Endothelial cell (in vitro differentiated cells): ENCODE results near the gene CERS4. TPM values are rescaled to one million over a fixed set of nuclear protein-coding genes. Genes with fewer than 3 reads are reported as not detected.

ENCODE experiments used
- DNase-seq: peaks from one replicate; pipeline ENCODE4 v3.0.0; 2021; ENCODE audit warnings: low spot score
- H3K27ac Mint-ChIP-seq: one replicate; pipeline ENCODE4 v1.8.0; 2021; ENCODE audit warnings: mixed read lengths, inconsistent platforms; ENCODE audit not compliant: unreplicated experiment
- H3K27me3 Mint-ChIP-seq: one replicate; pipeline ENCODE4 v1.8.0; 2021; ENCODE audit warnings: mild to moderate bottlenecking, moderate library complexity, mixed read lengths, inconsistent platforms; ENCODE audit not compliant: unreplicated experiment
- H3K36me3 Mint-ChIP-seq: one replicate; pipeline ENCODE4 v1.8.0; 2021; ENCODE audit warnings: mild to moderate bottlenecking, low read depth, mixed read lengths, inconsistent platforms; ENCODE audit not compliant: unreplicated experiment
- H3K4me1 Mint-ChIP-seq: one replicate; pipeline ENCODE4 v1.8.0; 2021; ENCODE audit warnings: mild to moderate bottlenecking, mixed read lengths, inconsistent platforms; ENCODE audit not compliant: unreplicated experiment
- H3K4me3 Mint-ChIP-seq: one replicate; pipeline ENCODE4 v1.8.0; 2021; ENCODE audit warnings: mild to moderate bottlenecking, mixed read lengths, inconsistent platforms; ENCODE audit not compliant: unreplicated experiment
- H3K9me3 Mint-ChIP-seq: one replicate; pipeline ENCODE4 v1.8.0; 2021; ENCODE audit warnings: mixed read lengths, inconsistent platforms; ENCODE audit not compliant: unreplicated experiment
- CTCF ChIP-seq: fragments of 200-600 bp; sonication (generic); IDR thresholded peaks from one replicate; pipeline ENCODE4 v1.5.0; 2021; ENCODE audit warnings: antibody characterized with exemption; ENCODE audit not compliant: unreplicated experiment
- total RNA-seq: library from RNA; stranded (reverse); fragmentation: NEBNext Ultra II Directional; extraction: Animal tissue kit (Norgen Biotek cat#: 25700); gene quantifications from one replicate; pipeline ENCODE4 v1.2.1, GENCODE V29; 2021; ENCODE audit not compliant: unreplicated experiment

Gene CERS4
- total RNA-seq, 1 donor from 2014 or later: 34.2 TPM

GRCh38 chr19:8256276-8257051 lies 47.3 kb downstream of the CERS4 start:
- H3K36me3 Mint-ChIP-seq: peaks cover 4% of the 10 kb centered on the region
- no peak overlapping the region for H3K27ac Mint-ChIP-seq

GRCh38 chr19:8257052-8257443 lies 47.9 kb downstream of the CERS4 start:
- no peak overlapping the region for H3K27ac Mint-ChIP-seq
- peaks cover 4% of the 10 kb centered on the region for H3K36me3 Mint-ChIP-seq
- H3K4me3 Mint-ChIP-seq: no peak overlapping the region
- no peak for TF ChIP-seq CTCF
- H3K4me1 Mint-ChIP-seq: no peaks in the 10 kb centered on the region
- H3K27me3 Mint-ChIP-seq: peaks cover 8% of the 10 kb centered on the region
- H3K9me3 Mint-ChIP-seq: no peaks in the 10 kb centered on the region
- DNase-seq: no peak

More at GRCh38 chr19:8256276-8257051, 47.3 kb downstream of the CERS4 start:
- H3K4me3 Mint-ChIP-seq: no peak overlapping the region
- DNase-seq: no peak
- H3K4me1 Mint-ChIP-seq: no peaks in the 10 kb centered on the region
- H3K9me3 Mint-ChIP-seq: no peaks in the 10 kb centered on the region
- no peak for TF ChIP-seq CTCF
- peaks cover 8% of the 10 kb centered on the region for H3K27me3 Mint-ChIP-seq

- H3K4me3 Mint-ChIP-seq: no peak overlapping the region
- H3K27me3 Mint-ChIP-seq: peaks cover 5% of the 10 kb centered on the region
- TF ChIP-seq CTCF: no peak
- peaks cover 4% of the 10 kb centered on the region for H3K36me3 Mint-ChIP-seq
- no peaks in the 10 kb centered on the region for H3K9me3 Mint-ChIP-seq
- no peaks in the 10 kb centered on the region for H3K4me1 Mint-ChIP-seq
- no peak for DNase-seq
- H3K27ac Mint-ChIP-seq: no peak overlapping the region
Observed at GRCh38 chr19:8259142-8259921, 50.2 kb downstream of the CERS4 start.

GRCh38 chr19:8259922-8260247 lies 50.7 kb downstream of the CERS4 start:
- H3K4me3 Mint-ChIP-seq: no peak overlapping the region
- no peak overlapping the region for H3K27ac Mint-ChIP-seq
- no peaks in the 10 kb centered on the region for H3K9me3 Mint-ChIP-seq
- TF ChIP-seq CTCF: no peak
- H3K27me3 Mint-ChIP-seq: peaks cover 5% of the 10 kb centered on the region
- peaks cover 4% of the 10 kb centered on the region for H3K36me3 Mint-ChIP-seq
- no peak for DNase-seq
- no peaks in the 10 kb centered on the region for H3K4me1 Mint-ChIP-seq

GRCh38 chr19:8261347-8261746 lies 52.2 kb downstream of the CERS4 start:
- no peaks in the 10 kb centered on the region for H3K9me3 Mint-ChIP-seq
- no peak for DNase-seq
- no peak for TF ChIP-seq CTCF
- no peaks in the 10 kb centered on the region for H3K36me3 Mint-ChIP-seq
- H3K4me1 Mint-ChIP-seq: no peaks in the 10 kb centered on the region
- peaks cover 7% of the 10 kb centered on the region for H3K27me3 Mint-ChIP-seq
- no peak overlapping the region for H3K27ac Mint-ChIP-seq
- no peak overlapping the region for H3K4me3 Mint-ChIP-seq
